NCI-H510A (cell line): ENCODE measurements around the gene FCN1.
"Not testable (repeated sequence)": the region's sequence is repeated elsewhere in the genome, so short reads cannot be mapped to it uniquely, and the experiment has no call there.

Source experiments
- DNase-seq: peaks from one replicate; lab custom pipeline; 2025; lab: John Stamatoyannopoulos, UW

The FCN1 gene

GRCh38 chr9:134871697-134872340 is 45.9 kb downstream of the FCN1 start:
- no peak for DNase-seq

GRCh38 chr9:134870746-134871662 is 46.7 kb downstream of the FCN1 start:
- no peak for DNase-seq

GRCh38 chr9:134870301-134870694 is 47.4 kb downstream of the FCN1 start:
- DNase-seq: no peak

GRCh38 chr9:134869554-134870300 is 48.0 kb downstream of the FCN1 start:
- no peak for DNase-seq

- no peak for DNase-seq
These were observed 48.8 kb downstream of the FCN1 start for GRCh38 chr9:134868751-134869553.

GRCh38 chr9:134867917-134868750 is 49.6 kb downstream of the FCN1 start:
- no peak for DNase-seq

- DNase-seq: no peak
These were observed 52.9 kb downstream of the FCN1 start for GRCh38 chr9:134864821-134865190.

- DNase-seq: no peak
These were observed 53.5 kb downstream of the FCN1 start for GRCh38 chr9:134863941-134864820.

GRCh38 chr9:134863306-134863902 is 54.3 kb downstream of the FCN1 start:
- no peak for DNase-seq

GRCh38 chr9:134861595-134862334 is 55.9 kb downstream of the FCN1 start:
- no peak for DNase-seq

- DNase-seq: no peak
These were observed 57.2 kb downstream of the FCN1 start for GRCh38 chr9:134860510-134860909.

- no peak for DNase-seq
These were observed 59.5 kb downstream of the FCN1 start for GRCh38 chr9:134858051-134858841.

GRCh38 chr9:134857451-134857850 is 60.3 kb downstream of the FCN1 start:
- not testable (repeated sequence) for DNase-seq

- no peak for DNase-seq
These were observed 61.8 kb downstream of the FCN1 start for GRCh38 chr9:134855900-134856377.
